Activated naive CD4-positive, alpha-beta T cell treated with anti-CD3 and anti-CD28 coated beads, Interleukin-2, amount 50 U/mL, for 16 hours (primary cell): ENCODE data around the gene FABP6.
"Not testable (repeated sequence)": the region's sequence is repeated elsewhere in the genome, so short reads cannot be mapped to it uniquely, and the experiment has no call there.

Source experiments
- DNase-seq: peaks from one replicate; pipeline ENCODE4 v3.0.0-alpha.2; 2020

The FABP6 gene

DNA sequence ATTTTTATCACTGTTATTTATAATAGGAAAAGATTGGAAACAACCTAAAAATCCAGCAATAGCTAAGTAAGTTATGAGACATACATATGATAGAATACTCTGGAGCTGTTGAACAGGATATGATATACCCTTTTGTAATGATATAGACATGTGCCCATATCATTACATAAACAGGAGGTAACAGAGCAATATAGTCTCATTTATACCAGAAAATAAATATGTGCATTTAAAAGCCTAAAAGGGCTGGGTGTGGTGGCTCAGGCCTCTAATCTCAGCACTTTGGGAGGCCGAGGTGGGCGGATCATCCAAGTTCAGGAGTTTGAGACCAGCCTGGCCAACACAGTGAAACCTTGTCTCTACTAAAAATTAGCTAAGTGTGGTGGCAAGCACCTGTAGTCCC is 2.3 kb upstream of the FABP6 start:
- DNase-seq, result no peak

DNA sequence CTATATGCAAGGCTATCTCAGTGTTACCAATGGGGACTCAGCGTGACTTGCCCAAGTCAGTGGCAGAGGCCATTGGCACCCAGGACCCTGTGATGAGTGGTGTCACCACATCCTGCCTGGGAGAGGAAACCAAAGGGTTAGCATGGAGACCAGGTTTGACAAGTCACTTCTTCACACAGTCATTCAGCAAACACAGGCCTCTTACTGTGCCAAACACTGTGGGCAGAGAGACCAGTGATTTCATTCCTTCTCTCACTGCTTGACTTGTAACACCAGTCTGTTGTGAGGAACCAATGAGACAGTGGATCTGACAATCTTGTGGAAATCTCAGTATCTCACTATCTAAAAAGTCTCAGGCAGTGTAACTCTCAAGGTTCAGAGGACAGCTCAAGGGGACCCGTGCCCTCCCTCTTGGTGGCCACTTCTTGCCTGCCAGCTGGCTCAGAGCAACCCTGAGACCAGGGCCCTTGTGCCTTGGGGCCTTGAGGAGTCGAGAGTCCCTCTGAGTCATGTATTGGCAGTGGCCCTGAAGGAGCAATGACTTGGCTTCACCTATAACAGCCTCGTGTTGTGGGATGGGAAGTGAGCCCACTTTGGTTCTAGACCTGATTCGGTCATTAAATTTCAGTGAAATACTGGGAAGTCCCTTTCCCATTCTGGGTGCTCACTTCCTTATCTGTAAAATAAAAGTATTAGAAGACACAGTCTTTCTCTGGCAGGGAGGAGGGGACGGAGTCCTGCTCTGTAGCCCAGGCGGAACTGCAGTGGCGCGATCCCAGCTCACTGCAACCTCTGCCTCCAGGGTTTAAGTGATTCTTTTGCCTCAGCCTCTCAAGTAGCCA is 1.6 kb downstream of the FABP6 start:
- no peak for DNase-seq

DNA sequence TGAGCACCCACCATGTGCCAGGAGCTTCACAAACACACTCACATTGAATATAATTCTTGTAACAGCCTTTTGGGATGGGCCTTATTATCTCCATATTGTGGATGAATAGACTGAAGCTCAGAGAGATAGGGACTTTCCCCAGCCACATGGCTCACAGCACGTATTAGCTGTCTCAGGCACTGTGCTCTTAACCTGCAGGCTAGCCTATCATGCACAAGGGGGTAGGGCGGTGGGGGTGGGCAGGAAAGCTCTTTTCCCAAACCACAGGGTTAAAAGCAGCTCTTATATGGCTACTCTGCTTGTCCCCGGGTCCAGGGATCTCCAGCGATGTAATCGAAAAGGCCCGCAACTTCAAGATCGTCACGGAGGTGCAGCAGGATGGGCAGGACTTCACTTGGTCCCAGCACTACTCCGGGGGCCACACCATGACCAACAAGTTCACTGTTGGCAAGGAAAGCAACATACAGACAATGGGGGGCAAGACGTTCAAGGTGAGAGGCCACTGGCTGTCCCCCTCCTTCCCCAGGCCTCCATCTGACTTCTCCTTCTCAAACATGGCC is 2.6 kb downstream of the FABP6 start:
- DNase-seq, result no peak

DNA sequence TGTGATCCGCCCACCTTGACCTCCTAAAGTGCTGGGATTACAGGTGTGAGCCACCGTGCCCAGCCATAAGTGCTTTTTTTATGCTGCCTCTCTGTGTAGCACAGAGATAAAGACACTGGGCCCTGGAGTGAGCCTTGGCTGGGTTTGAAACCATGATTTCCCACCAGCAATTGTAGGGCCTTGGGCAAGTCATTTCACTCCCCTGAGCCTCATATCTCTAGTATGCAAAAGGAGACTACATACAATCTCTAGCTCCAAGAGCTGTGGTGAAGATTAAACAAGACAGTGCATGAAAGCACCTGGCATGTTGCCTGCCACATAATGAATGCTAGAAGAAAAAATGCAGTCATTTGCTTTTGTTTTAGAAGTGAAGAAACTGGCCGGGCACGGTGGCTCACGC is 3.9 kb downstream of the FABP6 start:
- no peak for DNase-seq

DNA sequence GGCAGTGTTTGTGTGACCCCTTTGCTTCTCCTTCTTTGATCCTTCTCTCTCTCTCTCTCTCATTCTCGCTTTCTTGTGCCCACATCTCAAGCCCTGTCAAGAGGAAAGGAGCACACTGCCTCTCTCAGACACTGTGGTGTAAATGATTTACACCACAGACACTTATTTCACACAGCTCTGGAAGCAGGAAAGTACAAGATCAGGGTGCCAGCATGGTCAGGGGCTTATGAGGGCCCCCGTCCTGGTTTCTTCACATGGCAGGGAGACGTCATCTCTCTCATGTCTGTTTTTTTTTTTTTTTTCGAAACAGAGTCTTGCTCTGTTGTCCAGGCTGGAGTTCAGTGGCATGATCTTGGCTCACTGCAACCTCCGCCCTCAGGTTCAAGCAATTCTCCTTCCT is 6.4 kb downstream of the FABP6 start:
- DNase-seq, result no peak

DNA sequence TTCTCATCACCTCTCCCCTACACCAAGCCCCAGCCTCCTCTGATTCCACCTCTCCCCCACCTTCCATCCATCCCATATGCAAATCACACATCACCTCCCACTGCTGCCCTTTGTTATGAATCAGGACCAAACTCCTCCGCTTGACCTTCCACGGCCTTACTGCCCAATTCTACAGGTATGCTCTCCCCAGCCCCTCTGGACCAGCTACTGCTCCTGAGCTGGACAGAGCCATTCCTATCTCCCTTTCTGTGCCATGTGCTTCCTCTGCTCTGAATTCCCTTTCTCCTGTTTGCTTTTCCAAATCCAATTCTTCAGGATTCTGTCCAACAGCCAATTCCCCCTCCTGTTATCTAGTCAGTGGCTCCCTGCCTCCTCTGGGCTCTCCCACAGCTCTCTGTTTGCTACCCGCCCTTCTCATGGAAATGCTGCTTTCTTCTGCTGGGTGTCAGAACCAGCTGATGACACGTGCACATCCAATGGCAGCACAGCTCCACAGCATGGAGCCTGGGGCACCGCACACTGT is 8.3 kb downstream of the FABP6 start:
- DNase-seq, result no peak

DNA sequence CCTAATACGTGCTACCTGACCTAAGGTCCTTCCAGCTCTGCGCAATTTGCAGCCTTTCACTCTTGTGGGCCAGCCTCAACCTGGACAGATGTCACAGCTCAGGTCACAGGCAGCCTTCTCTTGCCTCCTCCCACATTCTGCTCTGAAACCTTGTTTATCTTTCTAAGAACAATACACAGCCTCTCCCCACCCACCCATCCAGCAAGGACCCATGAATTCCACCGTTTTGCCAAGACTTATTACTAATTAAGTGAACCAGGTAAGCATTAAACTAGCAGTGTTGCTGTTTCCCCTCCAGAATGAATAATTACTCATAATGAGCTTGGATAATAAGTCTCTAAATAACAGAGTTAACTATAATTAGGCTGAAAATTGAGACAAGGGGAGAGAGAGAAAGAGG is 11.0 kb downstream of the FABP6 start:
- DNase-seq, result no peak

DNA sequence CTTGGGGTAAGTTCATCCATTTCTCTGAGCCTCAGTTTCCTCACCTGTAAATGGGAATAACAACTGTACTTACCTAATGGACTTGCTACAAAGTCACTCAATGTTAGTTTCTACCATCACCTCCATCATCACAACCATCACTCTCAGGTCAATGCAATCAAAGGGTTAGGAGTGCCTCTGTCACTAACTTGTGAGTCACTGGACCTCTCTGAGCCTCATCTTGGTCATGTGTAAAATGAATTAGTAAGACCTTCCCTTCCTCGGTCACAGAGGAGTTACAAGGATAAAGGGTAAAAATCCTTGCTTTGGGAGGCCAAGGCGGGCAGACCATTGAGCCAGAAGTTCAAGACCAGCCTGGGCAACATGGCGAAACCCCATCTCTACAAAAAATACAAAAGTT is 12.8 kb downstream of the FABP6 start:
- DNase-seq, result no peak

DNA sequence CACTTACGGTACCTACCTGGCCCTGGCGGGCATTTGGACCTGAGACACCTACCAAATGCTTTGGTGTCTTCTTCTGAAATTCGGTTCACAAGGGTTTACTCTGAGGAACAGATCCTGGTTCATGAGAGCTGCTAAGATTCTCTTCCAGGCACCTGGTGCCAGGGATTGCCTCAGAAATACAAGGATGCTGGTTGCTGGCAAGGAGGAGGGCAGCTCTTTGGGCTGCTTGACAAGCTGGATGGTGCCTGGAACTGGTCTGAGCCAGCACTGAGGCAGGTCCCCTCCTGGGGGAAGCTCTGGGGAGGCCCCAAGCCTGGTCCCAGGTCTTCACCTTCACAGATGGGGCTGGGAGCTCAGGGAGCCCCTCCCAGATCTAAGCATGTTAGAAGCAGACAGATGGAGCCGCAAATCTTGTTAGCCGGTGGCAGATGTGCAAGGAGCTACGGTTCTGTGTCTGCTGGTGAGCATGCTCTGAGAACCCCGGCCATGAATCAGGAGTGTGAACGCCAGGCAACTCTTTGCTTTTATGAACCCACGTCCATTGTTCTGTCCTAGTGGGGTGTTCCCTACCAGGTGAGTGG is 16.3 kb downstream of the FABP6 start:
- no peak for DNase-seq

DNA sequence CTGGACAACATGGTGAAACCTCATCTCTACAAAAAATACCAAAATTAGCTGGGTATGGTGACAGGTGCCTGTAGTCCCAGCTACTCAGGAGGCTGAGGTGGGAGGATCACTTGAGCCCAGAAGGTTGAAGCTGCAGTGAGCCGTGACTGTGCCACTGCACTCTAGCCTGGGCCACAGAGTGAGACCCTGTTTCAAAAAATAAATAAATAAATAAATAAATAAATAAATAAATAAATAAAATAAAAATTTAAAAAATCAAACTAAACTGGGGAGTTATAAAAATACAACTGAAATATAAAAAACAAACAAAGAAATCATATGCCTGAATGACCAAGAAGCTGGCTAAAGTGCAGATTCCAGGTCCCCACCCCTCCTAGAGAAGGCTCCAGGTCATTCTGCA is 20.3 kb downstream of the FABP6 start:
- not testable (repeated sequence) for DNase-seq

DNA sequence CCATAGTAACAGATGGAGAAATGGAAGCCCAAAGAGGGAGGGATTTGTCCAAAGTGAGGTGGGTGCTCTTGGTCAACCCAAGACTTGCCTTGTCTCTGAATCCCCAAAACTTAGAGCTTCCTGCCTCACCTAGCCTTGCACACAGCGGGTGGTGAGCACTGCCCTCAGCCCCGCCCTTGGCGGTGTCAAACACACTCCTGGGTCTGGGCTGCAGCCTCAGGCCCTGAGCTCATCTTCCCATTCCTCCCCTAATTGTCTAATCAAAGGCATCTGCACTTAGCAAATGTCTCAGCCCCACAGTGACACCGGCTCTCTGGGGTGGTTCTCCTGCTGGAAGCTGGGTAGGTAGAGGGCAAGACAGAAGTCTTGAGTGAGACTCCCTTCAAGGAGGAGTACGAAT is 20.9 kb downstream of the FABP6 start:
- DNase-seq, result no peak

DNA sequence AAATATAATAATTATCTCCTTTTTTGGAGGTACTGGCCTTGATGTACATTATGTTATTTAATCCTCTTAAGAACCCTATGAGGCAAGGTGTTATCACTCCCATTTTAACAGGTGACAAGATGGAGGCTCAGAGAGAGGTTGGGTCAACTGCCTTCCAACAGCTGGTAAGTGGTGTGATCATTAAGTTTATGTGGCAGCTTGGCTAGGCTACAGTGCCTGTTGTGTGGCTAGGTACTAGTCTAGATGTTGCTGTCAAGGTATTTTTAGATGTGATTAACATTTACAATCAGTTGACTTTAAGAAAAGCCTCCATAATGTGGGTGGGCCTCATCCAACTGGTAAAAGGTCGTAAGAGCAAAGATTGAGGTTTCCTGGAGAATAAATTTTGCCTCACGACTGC is 21.5 kb downstream of the FABP6 start:
- no peak for DNase-seq

DNA sequence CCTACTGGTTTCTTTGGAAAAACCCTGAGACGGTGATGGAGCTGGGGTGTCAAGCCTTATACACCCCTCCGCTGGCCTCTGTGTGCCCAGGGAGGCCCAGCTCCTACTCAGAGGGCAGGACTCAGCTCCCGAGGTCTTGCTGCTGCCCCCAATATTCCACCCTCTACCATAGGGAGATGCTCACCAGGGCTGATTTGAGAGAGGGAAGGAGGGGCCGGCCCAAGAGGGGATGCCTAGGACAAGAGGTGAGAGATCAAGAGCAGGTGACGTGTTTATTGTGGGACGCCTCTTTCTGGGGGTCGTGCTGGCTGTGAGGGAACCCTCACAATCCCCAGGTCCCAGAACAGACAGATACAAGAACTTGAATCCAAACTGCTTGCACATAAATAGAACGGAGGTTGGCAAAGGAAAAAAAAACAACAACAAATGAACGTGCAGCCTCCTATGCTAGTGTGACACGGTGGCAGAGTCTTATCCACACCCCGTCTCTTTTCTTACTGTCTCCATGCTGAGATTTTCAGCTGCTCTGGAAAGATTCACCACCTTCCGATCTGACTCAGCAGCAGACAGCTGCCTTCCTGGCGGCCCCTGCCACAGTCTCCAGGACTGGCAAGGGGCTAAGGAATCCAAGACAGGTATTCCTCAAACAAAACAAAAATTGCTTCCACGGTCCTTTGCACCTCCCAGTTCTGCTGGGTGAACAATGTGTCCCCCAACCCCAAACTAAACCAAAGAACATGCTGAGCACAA is 22.3 kb downstream of the FABP6 start:
- no peak for DNase-seq

DNA sequence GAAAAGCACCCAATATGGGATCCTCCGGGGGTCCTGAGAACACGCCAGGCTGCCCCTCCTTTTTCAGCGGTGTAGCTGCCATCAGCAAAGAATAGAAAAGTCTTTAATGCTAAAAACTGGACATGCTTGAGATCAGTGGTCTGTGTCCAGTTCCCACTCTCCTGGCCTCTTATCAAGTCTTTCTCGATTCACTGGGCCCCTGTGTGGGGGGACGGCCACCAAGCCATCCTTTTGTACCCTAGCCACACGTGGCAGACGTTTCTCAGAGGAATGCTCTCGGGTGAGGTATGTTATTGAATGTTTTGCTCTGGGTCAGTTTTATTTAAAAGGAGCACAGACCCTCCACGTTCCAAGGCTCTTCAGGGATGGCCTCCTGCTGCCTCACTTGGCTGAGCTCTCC is 23.6 kb downstream of the FABP6 start:
- no peak for DNase-seq

DNA sequence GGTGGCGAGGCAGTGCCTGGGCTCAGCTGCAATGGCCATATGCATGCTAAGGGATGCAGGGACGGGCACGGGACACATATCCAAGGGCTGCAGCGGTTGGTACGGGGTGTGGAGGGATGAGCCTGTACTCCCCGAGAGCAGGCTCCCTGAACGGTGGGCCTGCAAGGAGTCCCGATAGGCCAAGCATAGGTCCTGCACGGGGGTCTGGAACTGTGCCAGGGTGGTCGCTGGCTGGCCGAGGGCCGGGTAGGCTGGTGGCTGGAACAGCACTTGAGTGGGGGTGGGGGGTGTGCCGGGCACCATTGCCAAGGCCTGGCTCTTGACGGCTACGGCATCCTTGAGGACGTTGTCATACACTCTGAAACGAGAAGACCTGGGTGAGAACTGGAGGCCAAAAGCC is 24.1 kb downstream of the FABP6 start:
- DNase-seq, result no peak

DNA sequence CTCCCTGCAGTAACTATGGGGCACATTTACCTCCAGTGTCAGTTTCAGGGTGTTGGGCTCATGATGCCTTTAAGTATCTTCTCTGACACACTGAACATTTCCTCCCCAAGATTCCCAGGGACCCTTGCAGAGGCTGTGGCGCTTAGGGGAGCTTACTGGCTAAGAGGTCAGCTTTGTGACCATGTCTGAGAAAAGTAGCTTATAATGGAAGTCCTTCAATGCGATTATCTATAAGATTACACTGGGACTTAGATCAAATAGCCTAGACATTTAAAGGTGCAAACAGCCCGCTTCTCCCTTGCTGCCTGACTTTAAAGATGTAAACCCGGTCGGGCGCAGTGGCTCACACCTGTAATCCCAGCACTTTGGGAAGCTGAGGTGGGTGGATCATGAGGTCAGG is 25.4 kb downstream of the FABP6 start:
- no peak for DNase-seq

DNA sequence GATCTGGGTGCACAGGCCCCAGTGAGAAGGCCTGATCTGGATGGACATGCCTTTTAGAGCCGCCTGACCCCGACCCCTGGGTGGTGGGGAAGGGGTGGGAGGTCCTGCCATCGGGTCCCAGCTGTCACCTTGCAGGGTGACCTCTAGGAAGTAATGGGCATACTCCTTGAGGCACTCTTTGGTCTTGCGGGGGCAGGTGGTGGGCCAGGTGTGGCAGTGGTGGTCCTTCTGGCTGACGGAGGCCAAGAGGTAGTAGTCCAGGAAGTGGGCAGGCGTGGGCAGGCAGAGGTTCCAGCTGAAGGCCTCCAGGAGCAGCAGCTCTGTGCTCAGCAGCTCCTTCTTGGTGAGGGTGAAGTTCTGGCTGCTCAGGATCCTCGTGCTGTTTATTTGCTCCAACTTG is 30.0 kb downstream of the FABP6 start:
- DNase-seq, result no peak

DNA sequence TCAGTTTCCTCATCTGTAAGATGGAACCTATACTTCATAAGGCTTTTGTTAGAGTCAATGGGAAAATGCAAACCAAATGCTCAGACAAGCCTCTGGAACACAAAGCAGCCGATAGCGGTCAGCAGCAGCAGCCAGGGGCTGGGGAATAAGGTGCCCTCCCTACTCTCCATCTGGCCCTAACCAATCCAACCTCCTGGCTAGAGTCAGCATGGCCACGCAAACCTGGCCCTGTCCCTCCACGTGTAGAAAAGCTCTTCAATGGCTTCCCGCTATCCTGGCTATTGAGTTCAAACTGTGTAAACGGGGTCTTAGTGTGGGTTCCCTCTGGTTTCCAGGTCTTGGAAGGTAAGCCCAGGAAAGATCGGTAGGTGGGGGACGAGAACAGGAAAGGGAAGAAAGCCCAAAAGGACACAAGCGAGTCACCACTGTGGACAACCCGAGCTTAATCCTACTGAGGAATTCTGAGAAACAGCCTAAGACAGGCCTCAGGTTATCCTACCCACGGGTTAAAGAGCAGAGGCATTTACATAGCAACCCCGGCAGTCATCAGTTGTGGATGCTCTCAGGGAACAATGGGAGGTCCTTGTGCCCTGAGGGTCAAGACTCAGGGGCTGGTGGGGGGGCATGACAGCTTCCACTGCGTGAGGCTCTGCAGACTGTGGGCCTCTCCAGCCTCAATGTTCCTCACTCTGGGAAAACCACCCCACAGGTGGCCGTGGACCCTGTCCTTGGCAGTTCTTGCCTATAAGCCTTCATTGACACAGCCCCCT is 30.9 kb downstream of the FABP6 start:
- no peak for DNase-seq

DNA sequence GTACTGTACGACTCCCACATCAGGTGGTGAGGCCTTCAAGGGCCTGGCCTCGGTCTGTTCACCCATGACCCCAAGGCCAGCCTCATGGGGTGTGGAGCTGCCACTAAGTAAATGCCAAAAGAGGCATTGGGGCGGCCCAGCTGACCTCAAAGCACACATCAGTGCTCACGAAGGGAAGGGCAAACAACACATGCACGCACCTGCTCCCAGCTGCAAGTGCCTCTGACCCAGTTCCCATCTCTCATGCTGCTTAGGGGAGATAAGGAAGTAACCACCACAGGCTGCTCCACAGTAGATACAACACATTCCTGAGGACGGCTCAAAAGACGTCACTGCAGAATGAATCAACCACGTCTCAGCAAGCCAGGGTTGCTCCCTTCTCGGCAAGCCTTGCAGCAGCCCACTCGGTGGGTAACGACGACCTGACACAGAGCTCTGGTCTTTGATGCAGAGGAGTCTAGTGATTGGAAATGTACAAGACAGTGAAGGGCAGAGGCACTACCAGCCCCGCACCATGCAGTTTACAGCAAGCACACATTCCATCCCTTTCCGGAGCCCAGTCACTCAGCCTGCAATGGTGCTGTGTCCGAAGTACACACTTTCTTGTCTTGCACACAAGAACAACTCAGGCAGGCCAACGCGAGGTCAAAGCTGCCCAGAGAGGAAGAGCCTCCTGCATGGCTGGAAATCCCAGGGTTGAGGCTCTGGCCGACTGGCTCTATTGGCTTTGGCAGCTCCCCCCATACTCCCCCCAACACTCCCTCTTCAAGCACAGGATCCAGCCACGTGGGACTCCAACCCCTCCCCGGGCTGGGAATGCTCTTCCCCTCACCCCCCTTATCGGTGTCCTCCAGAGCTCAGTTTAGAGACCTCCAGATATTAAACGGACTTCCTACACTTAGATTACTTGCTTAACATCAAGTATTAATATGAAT is 31.8 kb downstream of the FABP6 start:
- DNase-seq, result no peak

DNA sequence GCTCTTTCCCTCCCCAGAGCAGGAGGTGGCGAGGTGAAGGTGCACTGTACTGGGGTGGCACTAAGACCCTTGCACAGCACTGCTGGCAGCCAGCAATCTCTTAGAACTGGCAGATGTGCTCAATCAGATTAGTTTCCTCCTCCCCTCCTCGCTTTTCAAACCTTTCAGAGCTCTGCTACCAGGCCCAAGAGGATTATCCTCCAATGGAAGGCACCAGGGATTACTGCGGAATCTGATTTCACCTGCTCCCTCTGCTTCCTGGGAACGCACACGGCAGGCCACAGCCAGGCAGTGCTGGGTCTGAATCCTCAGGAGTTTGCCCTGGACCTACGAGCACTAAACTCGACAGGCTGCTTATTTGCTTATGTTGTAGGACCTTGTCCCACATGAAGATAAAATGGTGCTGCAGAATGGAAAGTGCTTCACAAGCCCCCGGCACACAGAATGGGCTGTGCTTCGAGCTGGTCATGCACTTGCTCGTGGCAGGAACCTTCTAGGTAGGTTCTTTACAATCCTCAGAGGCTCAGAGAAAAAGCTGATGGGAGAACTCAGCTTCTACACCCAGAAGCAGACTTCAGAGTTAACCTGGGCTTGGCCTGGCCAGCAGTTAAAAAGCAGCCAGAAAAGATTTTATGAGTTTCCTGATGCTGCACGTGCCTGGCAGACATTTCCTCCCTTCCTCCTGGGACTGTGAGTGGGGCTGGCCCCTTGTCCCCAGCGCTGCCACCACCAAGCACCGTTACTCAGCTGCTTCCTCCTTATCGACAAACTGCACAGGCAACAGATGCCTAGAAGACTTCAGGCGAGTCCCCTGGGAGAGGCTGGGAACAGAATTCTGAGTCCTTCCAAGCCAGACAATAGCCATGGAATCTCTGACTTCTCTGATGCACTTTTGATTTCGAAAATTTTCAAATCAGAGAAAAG is 33.1 kb downstream of the FABP6 start:
- DNase-seq, result no peak
